Activated T-cell treated with anti-CD3 and anti-CD28 coated beads, Interleukin-2, amount 50 U/mL, for 1 hour (primary cell): ENCODE measurements around the gene CARS1.

ENCODE experiments used
- DNase-seq: peaks from one replicate; pipeline ENCODE4 v3.0.0-alpha.2; 2020

The CARS1 gene

DNA sequence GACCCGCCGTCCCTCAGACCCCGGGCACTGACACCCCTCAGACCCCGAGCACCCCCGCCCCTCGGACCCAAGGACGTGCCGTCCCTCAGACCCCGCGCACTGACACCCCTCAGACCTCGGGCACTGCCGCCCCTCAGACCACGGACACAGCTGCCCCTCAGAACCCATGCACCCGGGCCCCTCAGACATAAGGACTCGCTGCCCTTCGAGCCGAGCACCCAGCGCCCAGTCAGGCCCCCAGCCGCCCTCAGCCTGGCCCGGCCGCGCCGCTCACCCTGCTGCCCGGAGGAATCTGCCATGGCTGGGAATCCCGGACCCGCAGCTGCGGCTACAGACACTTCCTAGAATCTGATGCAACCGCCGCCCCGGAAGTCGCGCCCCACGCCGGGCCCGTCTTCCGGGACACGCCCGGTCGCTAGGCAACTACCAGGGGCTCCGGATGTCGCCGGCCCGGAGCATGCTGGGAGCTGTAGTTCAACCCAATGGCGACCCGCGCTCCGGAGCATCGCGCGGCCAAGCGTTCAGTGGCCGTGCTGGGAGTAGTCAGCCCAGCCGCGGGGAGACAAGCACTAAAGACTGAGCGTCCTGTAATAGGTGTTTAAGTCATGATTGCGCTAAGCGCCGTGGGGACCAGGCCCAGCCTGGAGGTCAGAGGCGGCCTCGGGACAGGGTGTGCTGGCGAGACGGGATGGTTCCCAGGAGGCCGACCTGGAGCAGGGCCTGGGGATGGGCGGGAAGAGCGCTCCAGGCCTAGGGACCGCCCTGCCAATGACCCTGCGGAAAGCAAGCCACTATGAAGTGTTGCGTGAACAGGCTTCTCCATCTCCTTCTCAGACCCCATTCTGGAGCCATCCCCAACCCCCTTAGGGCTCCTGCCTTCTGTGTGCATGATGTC is at the start of gene CARS1:
Gene CARS1 (minus strand): TSS at position 355 of the 895 bp plus-strand sequence. CDS start 56 bp downstream, at position 299.
- peak; percentile 91 for DNase-seq

DNA sequence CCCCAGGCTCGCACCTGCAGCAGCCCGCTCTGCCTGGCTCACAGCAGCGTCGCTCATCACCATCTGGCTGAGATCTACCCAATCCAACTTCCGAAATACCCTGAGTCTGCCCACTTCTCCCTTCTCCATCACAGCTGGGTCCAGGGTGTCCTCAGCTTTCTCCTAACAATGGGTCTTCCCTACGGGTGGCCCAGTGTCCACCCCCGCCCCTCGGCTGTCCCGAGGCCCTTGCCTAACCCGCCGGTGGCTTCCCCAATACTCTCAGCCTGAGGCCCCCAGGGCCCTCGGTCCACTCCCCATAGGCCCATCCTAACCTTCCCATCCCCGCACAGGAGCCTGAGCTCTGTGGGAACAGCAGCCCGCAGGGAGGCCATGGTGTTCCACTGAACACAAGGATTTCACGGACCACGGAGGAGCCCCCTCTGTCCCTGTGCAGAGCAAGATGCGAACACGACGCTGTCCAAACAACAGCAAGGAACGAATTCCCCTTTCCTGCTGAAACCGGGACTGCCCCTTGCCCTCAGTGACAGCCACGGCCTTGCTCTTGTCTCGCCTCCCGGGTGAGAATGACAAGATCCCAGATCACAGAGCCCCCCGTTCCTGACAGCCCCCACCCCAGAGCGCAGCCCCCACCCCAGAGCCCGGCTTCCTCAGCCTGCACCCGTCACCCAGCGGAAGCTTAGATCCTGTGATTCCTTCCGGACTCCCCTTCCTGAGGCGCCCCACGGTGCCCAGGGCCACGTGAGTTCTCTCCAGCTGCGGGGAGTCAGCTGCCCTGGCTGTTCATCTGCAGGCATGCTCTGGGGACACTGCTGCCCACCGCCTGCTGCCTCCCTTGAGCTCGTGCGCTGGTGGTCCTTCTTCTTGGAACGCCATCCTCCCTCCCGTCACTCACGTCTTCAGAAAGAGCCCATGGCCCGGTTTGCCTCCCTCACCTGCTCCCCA is 48.8 kb upstream of the CARS1 start:
- peak; percentile 11 for DNase-seq

DNA sequence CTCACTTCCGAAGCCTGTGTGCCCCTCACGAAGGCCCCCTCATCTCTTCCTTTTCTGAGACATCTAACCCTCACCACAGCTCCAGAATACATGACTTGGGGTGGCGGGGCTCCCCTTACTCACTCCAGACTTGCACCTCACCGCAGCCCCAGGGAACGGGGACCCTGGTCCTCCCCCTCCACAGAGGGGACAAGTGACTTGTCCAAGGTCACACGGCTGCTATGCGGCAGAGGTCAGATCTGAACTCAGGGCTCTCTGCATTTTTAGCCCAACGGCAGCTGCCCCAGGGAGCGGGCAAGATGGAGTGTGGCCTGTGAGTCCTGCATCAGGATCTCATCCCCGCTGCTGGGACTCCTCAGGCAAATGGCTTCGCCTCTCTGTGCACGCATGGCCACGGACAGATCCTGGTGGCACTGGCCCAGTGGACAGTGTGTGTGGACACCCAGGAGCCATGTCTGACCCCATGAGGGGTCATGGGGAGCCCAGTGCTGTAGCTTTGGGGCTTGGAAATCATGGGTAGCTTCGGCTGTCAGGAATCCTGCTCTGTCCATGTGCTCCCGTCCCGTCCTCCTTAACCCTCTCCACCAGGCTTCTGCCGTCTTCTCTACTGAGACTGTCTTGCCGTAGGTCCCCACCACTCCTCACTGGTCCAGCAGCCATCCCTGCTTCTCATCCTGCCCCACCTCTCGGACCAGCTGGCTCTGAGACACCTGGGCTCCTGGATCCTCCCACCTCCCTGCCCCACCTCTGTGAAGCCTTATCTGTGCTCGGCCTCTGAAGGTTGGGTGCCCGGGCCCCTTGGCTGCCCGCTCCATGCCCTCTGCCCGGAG is 48.0 kb upstream of the CARS1 start:
- no peak for DNase-seq

DNA sequence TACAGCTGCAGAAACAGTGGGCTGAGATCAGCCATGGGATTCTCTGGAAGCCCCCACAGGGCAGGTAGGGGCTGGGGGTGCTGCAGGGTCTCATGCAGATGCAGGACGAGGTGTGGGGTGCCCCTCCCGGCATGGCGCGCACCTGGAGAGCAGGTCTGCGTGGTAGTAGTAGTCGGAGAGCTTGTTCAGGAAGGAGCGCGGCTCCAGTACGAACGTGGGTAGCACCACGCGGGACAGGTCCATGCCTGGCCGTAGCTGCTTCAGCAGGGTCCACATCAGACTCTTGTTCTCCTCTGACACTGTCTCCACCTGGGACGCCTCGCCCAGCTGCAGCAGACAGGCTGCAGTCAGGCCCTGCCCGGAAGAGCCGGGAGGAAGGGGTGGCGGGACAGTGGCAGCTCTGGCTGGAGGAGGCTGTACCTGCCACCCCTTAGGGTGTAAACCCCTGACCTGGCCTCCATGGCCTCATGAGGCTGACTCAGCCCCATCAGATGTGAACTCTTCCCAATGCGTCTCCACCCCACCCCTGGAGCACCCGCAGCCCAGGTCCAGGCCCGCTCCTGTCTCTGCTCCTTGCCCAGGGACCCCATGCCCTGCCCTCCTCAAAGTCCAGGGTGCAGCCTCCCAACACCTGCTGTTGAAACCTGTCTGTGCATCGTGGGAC is 47.0 kb upstream of the CARS1 start:
- DNase-seq = no peak

DNA sequence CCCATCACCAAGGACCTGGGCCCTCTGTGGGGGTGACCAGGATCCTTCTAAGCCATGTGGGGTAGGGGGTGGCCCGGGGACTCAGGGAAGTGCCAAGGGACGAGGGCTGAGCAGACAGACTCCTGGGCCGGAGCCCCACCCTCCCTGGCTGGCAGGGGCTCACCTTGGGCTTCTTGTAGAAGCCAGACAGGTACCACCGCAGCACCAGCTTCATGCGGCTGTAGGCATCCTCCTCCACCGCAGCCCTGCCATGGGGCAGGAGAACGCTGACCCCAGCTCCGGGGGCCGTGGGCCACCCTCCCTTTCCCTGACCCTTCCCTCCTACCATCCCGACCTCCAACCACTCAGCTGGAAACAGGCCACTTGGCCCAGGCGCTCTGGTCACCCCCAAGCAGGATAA is 45.9 kb upstream of the CARS1 start:
- DNase-seq = no peak

DNA sequence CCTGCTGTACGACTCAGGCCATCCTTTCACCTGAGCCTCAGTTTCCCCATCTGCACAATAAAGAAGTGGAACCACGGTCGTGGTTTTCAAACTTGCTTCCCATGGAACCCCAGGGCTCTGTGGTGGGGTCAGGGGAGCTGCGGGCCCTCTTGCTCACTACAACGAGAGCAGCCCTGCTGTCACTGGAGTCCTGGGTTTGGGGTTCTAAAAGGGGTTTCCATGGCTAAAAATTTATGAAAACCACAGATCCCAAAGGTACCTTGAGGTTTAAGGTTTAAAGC is 45.4 kb upstream of the CARS1 start:
- DNase-seq = no peak

DNA sequence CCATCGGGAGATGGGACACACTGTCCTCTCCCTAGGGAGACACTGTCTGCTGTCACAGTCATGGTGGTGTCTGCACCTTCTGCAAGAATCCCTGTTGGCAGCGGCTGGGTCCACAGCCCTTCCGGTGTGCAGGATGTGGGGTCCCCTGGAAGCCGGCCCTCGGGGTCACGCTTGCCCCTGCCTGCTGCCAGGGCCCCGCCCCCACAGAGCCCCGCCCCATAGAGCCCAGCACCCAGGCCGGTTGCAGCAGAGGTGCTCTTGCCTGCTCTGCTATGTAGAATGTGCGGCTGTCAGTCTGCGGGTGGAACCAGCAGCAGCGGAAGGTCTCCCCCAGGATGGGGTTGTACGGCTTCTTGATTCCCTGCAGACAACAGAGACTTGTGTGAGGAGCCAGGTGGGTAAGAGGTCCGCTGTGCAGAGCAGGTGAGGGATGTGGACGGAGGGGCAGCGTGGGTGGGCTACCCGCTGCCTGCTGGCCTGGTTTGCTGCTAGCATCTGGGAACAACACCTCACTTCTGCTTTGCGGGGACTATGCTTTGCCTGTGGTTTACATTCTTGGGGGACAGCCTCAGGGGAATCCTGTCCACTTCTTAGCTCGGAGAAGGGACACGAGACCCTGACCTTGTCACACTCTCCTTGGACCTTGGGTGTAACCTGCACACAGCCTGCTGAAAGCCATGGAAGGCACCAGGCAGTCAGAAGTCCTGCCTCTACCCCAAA is 44.9 kb upstream of the CARS1 start:
- DNase-seq = no peak

DNA sequence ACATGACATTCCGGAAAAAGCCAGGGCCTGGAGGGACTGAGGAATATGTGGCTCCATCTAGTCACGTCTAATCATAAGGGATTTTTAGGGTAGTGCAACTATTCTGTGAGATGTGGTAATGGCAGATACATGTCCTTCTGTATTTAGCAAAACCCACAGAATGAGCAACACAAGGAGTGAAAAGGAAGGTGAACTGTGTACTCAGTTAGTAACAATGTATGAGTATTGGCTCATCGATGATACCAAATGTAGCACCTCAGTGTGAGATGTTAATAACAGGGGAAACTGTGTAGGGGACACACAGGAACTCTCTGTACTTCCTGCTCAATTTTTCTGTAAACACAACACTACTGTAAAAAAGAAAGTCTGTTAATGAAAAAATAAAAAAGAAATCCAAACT is 42.0 kb upstream of the CARS1 start:
- no peak for DNase-seq

DNA sequence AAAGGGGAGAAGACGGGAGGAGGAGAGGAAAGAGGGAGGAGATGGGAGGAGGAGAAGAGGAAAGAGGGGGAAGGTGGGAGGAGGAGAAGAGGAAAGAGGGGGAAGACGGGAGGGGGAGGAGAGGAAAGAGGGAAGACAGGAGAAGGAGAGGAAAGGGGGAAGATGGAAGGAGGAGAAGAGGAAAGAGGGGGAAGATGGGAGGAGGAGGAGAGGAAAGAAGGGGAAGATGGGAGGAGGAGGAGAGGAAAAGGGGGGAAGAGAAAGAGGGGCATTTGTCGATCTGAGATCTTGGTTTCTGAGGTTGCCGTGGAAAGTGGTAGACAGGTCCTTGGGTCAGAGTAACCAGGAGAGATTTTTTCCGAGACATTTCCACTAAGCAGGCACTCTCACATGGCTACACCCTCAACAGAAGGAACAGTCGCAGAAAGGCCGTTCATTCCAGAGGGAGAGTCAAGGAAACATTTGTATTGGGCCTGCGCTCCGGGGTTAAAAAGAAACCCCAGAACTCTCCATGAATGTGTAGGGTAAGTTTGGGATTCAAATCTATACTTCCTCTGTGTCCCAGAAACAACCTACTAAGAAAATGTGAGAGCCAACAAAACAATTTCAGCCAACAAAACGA is 39.8 kb upstream of the CARS1 start:
- no peak for DNase-seq

DNA sequence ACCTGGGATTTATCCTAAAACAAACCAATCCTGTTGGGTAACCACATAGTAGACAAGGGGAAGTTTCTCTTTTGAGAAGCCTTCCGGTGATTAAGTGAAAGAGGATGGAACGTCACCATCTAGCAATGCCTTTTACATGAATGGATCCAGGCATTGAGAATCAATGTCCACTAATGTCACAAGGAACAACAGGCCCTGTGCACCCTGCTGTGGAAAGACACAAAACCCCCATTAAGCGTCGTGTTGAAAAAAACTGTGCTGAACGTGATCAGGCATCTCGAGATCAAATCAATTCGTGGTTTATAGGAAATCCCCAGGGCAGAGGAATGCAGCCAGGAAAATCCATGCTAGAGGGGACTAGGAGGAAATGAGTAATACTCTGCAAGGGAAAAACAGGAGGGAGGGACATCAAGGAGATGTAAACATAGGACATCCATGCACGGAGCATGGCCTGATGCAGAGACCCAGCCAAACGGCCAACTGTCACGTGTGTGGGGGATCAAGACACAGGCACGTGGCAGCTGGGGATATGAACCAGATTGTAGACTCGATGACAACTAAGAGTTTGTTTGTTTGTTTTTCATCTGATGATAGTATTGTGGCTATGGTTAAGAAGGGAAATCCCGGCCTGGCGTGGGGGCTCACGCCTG is 38.6 kb upstream of the CARS1 start:
- DNase-seq = no peak

DNA sequence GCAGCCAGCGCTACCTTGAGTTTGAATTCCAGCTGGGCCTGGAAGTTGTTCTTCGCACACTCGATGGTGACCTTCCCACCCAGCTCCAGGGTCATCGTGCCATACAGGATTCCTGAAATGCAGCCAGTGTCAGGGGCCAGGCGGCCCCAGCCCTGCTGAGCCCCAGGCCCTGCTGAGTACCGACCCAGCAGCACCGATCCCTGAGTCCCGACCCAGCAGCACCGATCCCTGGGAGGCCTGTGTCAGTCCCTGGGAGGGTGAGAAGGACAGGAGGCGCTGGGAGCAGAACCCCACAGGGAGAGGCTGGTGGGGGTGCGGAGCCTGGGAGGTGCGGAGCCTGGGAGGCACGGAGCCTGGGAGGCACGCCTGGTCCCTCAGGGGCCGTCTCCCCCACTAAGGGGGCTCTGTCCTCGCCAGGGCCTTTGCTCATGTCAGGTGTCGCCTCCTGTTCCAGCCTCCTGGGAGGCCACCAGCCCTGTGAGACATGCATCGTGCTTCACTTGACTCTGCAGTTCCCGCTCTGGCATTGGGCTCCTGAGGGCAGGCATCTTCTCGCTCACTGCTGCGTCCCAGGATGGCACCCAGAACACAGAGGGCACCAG is 37.1 kb upstream of the CARS1 start:
- no peak for DNase-seq

DNA sequence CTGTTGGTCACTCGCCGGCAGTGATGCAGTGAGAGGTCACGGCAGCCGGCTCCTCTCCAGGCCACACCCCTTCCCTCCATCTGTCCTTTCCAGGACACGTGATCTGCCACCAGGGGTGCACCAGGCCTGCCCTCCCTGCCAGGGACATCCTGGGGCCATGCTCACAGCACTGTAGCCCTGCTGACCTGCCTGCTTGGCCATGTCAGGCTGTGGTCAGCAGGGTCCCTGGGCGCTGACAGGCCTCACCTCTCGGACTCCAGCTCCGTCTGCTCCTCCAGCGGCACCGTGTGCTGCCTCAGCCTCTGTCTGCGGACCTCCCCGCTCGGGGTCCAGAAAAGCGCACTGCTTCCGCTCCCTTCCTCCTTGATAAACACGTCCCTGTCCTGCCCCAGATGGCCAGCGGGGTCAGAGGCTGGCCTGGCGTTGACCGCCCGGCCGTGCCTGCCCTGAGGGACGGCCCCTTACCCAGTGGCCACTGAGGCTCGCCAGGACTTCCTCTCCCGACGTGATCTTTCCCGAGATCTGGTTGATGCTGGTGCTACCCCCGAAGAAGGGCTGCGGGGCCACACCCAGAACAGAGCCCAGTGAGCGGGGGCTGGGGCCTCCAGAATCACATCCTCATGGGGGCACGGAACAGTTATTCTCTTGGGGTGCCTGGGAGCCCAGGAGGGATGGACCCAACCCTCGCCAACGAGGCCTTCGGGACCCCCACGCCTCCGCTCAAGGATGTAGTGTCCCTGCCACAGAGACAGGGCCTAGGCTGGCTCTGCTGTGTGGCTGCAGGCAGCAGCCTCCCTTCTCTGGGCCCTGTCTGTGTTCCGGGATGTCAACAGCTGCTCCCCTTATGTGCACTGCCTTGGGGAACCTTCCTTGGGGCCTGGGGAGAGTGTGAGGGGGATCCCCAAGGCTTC is 36.3 kb upstream of the CARS1 start:
- no peak for DNase-seq

DNA sequence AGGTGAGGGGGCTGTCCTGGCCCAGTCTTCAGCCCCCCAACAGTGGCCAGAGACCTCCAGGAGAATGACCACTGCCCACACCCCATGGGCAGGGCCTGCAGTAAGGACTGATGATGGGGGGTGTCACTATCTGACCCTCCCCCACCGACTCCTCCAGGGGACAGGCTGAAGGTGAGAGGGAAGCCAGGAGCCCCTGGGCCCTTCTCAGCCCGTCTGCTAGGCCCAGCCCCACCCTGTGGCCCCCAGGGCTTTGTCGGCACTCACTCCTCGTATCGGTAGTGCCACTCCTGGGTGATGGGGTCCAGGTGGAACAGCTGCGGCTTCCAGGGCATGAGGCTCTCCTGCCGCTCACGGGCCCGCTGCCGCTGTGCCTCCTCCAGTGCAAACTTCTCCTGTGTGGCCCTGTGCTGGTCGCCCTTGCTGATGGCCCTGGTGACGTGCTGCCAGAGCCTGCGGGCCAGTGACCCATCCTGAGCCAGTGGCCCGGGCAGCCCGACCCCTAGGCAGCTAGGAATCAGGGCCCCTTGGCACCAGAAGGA is 35.4 kb upstream of the CARS1 start:
- DNase-seq = no peak

DNA sequence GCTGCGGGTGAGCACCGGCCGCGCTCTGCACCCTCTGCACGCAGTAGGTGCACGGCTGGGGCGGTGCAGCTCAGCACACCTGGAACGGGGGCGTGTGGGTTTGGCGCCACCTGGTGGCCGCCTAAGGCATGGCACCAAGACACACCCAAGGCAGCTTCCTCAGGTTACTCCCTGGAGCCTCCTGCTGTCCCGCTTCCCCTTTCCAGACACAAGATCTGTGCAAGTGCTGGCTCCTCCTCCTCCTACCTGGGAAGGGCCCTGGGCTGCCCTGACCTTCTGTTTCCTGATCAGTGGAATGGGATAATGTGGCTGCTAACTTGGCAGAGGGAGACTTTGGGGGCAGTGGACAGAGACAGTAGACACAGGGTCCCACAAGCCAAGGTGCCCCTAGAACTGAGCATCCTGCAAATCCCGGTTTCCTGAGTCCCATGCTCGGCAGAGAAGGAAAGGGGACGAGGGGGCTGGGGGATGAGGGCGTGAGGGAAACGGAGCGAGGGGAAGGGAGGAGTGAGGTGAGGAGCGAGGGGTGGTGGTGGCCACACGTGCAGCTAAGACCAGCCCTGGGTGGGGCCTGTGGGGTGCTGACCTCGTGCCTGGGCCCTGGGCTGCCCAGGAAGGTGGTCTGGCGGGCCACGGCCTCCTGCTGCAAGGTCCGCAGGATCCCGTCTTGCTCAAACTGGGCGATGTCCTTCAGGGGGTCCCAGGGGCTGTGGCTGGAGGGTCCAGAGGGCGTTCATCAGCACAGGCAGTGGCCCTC is 34.8 kb upstream of the CARS1 start:
- DNase-seq = peak; percentile 80

DNA sequence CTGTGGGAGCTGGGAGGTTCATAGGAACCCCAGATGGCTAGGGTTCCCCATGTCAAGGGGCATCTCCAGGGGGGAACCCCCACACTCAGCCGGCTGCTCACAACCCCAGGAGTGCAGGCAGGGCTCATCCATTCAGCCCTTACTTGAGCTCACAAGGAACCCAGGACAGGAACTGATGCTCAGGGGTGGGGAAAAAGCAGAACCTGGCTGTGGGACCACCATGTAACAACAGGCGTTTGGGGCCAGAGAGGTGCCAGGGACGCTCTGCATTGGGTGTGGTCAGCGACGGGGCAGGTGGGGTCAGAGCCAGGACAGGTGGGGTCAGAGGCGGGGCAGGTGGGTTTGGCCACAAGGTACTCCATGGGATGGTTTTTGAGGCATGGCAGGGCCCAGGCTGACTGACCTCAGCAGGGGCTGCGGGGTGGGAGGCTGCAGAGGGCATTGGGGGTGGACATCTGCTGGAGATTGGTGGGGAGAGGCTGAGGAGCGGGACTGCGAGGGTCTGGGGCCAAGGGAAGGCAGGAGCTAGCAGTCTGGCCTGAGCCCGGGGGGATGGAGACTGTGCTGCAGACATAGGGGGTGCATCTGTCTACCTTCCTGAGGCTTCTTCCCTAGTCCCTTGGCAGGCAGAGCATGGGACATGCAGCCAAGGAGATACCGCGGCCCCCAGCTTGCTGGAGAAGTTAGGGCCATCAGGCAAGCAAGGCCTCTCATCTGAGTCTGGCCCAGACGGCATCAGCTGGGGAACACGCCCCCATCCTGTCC is 34.0 kb upstream of the CARS1 start:
- no peak for DNase-seq

DNA sequence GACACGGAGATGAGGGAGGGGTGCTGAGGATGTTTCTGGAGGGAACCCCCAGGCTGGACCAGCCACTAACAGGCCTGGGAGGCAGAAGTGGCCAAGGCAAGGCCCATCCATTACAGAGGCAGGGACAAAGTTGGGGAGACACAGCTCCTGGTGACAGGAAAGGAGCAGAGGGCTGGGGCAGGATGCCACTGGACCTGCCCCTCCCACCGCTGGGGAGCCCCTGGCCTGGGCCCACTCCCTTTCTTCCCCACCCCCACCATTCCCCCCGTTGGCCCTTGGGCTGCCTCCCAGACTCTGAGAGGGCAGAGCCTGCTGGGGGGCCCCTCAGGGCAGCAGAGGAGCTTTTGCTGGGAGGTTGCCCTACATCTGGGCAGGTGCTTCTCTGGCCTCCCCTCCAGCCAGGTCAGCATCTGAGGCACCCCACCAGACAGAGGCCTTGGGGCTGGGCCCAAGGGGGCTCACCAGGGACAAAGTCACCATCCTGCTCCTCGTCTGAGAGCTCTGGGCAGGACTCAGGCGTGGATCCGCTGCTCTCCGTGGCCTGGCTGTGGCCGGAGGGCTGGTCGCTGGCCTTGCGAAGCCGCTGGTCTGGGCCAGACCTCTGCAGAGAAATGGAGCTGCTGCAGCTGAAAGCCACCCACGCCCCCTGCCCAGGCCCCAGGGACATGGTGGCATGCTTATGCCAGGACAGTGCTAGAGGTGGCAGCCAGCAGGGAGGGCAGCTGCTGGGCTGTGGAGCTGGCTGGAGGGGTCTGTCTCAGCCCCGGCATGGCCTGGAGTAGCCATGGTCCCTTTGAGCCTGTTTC is 33.1 kb upstream of the CARS1 start:
- DNase-seq = no peak
